Activated CD8-positive, alpha-beta T cell treated with anti-CD3 and anti-CD28 coated beads, Interleukin-2, amount 10 ng/mL, durations not matched to agents 7 days and 5 days (primary cell): ENCODE results near the gene PPFIA1. TPM values are rescaled to one million over a fixed set of nuclear protein-coding genes. Genes with fewer than 3 reads are reported as not detected.
"Not testable (repeated sequence)": the region's sequence is repeated elsewhere in the genome, so short reads cannot be mapped to it uniquely, and the experiment has no call there.

Experiments
- ATAC-seq: fragments of 150-1000 bp; cut with Tn5 transposase; one replicate; pipeline ENCODE4 v1.10.0; 2021; ENCODE audit warnings: moderate library complexity
- CTCF ChIA-PET: fragments of 350-600 bp; sonication (Branson Sonifier 250); formaldehyde crosslinking; loops from one replicate; lab custom pipeline; 2021; ENCODE audit warnings: antibody characterized with exemption; lab: Charles Lee
- POLR2A ChIA-PET: fragments of 350-600 bp; sonication (Branson Sonifier 250); formaldehyde crosslinking; loops from one replicate; lab custom pipeline; 2021; ENCODE audit warnings: antibody characterized with exemption; lab: Charles Lee
- DNase-seq: peaks from one replicate; pipeline ENCODE4 v3.0.0-alpha.2; 2020
- H3K27ac Mint-ChIP-seq: one replicate; pipeline ENCODE4 v1.8.0; 2021; ENCODE audit warnings: mild to moderate bottlenecking, mixed read lengths
- H3K27me3 Mint-ChIP-seq: one replicate; pipeline ENCODE4 v1.8.0; 2021; ENCODE audit warnings: low read depth, mixed read lengths
- H3K36me3 Mint-ChIP-seq: one replicate; pipeline ENCODE4 v1.8.0; 2021; ENCODE audit warnings: low read depth, mixed read lengths
- H3K4me1 Mint-ChIP-seq: one replicate; pipeline ENCODE4 v1.8.0; 2021; ENCODE audit warnings: low read depth, mixed read lengths
- H3K4me3 Mint-ChIP-seq: one replicate; pipeline ENCODE4 v1.8.0; 2021; ENCODE audit warnings: mild to moderate bottlenecking, mixed read lengths
- H3K9me3 Mint-ChIP-seq: one replicate; pipeline ENCODE4 v1.8.0; 2022; ENCODE audit warnings: mixed read lengths; ENCODE audit not compliant: insufficient read depth
- total RNA-seq, 2 experiments: library from RNA; stranded (reverse); gene quantifications; one replicate each; pipeline ENCODE4 v1.2.3, GENCODE V29; 2021

Gene PPFIA1
- total RNA-seq, 2 experiments from 2014 or later, result 25.3 to 25.7 TPM

GRCh38 chr11:70405679-70406395, 135.3 kb downstream of the PPFIA1 start:
- CTCF ChIA-PET, result no interaction called here
- POLR2A ChIA-PET, result no interaction called here
- no peaks in the 10 kb centered on the region for H3K9me3 Mint-ChIP-seq
- peaks cover 55% of the 10 kb centered on the region for H3K27me3 Mint-ChIP-seq
- H3K4me1 Mint-ChIP-seq, result peaks cover 26% of the 10 kb centered on the region
- no peak for DNase-seq
- no peak overlapping the region for H3K4me3 Mint-ChIP-seq
- no peak for ATAC-seq
- H3K36me3 Mint-ChIP-seq, result no peaks in the 10 kb centered on the region
- H3K27ac Mint-ChIP-seq, result no peak overlapping the region

- no peaks in the 10 kb centered on the region for H3K36me3 Mint-ChIP-seq
- CTCF ChIA-PET, result no interaction called here
- POLR2A ChIA-PET, result no interaction called here
- no peak overlapping the region for H3K4me3 Mint-ChIP-seq
- H3K4me1 Mint-ChIP-seq, result peaks cover 25% of the 10 kb centered on the region
- peaks cover 51% of the 10 kb centered on the region for H3K27me3 Mint-ChIP-seq
- no peak for DNase-seq
- no peak overlapping the region for H3K27ac Mint-ChIP-seq
- no peak for ATAC-seq
- no peaks in the 10 kb centered on the region for H3K9me3 Mint-ChIP-seq
Observed at GRCh38 chr11:70407121-70407520, 136.6 kb downstream of the PPFIA1 start.

DNA sequence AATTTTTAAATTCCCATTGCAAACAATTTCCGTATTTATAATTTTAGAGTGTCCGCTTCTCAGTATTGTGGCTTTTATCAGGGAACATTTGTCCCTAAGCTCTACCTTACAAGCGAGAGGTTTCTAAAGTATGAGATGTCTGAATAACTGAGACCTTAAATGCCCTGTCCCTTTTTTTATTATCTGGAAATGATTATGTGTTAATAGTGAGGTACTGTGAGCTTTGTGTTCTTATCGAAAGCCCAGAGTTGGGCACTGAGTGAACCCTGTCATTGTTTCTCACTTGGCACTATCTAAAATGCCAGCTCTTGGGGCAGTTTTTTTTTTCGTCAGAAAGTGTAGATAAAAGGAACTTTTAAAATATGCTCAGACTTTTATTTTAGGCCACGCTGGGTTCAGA, 137.3 kb downstream of the PPFIA1 start:
- DNase-seq, result no peak
- H3K4me1 Mint-ChIP-seq, result peaks cover 19% of the 10 kb centered on the region
- ChIA-PET POLR2A (no interaction called here), CTCF (interaction anchor here (0.9 kb wide), 1 partner anchor 76 kb away, joined by 3 read pairs; no protein-coding TSS in a partner anchor)
- H3K27me3 Mint-ChIP-seq, result peaks cover 48% of the 10 kb centered on the region
- no peak for ATAC-seq
- H3K36me3 Mint-ChIP-seq, result no peaks in the 10 kb centered on the region
- H3K9me3 Mint-ChIP-seq, result no peaks in the 10 kb centered on the region
- no peak overlapping the region for H3K27ac Mint-ChIP-seq
- H3K4me3 Mint-ChIP-seq, result no peak overlapping the region

- POLR2A ChIA-PET, H3K9me3 Mint-ChIP-seq, H3K36me3 Mint-ChIP-seq, H3K27ac Mint-ChIP-seq, H3K4me3 Mint-ChIP-seq, ATAC-seq: not testable (repeated sequence)
- Mint-ChIP-seq H3K27me3 (peaks cover 47% of the 10 kb centered on the region), H3K4me1 (peaks cover 19% of the 10 kb centered on the region)
- peak; percentile 40 for DNase-seq
- CTCF ChIA-PET, result interaction anchor here (0.9 kb wide), 1 partner anchor 76 kb away, joined by 3 read pairs; no protein-coding TSS in a partner anchor
Observed at GRCh38 chr11:70408326-70408725, 137.8 kb downstream of the PPFIA1 start.

DNA sequence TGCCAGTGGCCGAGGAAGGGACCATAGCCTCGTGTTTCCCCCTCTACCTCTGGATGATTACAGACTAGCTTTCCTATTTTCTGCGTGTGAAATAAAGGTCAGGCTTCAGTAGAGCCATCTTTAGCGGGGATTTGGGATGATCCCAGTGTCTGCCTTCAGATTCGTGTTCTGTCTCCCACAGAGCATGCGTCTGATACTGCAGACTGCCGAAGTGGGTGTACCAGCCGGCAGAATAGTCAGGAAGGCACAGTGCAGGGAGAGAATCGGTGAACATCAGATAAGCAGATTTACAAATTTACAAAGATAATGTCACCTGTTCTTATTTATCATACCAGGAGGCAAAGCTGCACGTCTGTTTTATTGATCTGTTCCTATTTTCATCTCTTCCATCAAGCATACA, 138.9 kb downstream of the PPFIA1 start:
- POLR2A ChIA-PET, result no interaction called here

GRCh38 chr11:70409871-70410270, 139.4 kb downstream of the PPFIA1 start:
- ChIA-PET CTCF (no interaction called here), POLR2A (no interaction called here)
- ATAC-seq, result no peak
- H3K27ac Mint-ChIP-seq, result no peak overlapping the region
- peaks cover 42% of the 10 kb centered on the region for H3K27me3 Mint-ChIP-seq
- H3K4me3 Mint-ChIP-seq, result no peak overlapping the region
- peaks cover 19% of the 10 kb centered on the region for H3K4me1 Mint-ChIP-seq
- no peaks in the 10 kb centered on the region for H3K9me3 Mint-ChIP-seq
- no peak for DNase-seq
- no peaks in the 10 kb centered on the region for H3K36me3 Mint-ChIP-seq

More for the DNA sequence above, 138.9 kb downstream of the PPFIA1 start:
- H3K27ac Mint-ChIP-seq, result no peak overlapping the region
- peaks cover 19% of the 10 kb centered on the region for H3K4me1 Mint-ChIP-seq
- H3K27me3 Mint-ChIP-seq, result peaks cover 41% of the 10 kb centered on the region
- CTCF ChIA-PET, result no interaction called here
- DNase-seq (no peak), ATAC-seq (no peak)
- no peak overlapping the region for H3K4me3 Mint-ChIP-seq
- H3K9me3 Mint-ChIP-seq, result no peaks in the 10 kb centered on the region
- H3K36me3 Mint-ChIP-seq, result no peaks in the 10 kb centered on the region

DNA sequence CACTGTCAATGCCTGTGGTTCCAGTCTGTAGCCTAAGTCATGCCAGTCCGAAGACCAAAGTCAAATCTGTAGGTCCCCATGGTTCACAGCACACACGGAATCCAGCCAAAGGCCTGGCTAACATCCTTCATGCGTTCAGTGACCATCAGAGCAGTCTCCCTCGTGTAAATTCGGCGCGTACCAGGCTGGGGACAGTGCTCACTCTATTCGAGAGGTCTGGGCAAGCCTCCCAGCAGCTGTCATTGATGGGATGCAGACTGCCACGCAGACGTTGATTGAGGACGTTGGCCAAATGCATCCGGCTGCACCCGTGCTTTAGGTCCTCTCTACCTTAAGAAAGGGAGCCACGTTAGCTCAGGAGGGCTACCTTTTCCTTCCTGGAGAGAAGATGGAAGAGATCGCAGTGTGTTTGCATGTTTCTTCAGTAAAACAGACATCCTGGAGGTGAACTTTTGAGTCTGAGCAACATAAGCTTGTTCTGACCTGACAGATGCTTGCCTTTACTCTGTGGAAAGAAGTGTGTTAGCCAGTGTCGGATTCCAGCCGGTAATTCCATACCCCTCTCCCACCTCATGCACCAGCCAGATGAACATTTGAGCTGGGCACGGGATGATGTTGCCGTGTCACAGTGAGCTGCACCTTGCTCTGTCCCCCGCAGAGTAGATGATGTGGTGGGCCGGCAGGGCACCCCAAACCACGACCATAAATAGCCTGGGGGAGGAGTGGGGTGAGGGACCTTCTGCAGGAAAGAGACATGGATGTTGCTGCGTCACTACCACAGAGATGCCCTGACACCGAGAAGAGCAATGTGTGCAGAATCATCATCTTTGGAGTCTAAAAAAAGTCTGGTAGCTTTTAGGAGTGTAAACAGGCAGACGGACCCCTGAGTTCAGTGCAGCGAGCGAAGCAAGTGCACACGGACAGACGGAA, 140.1 kb downstream of the PPFIA1 start:
- no peak overlapping the region for H3K27ac Mint-ChIP-seq
- ATAC-seq, result no peak
- H3K4me1 Mint-ChIP-seq, result peaks cover 24% of the 10 kb centered on the region
- no peak for DNase-seq
- H3K9me3 Mint-ChIP-seq, result no peaks in the 10 kb centered on the region
- CTCF ChIA-PET, result no interaction called here
- H3K4me3 Mint-ChIP-seq, result no peak overlapping the region
- peaks cover 42% of the 10 kb centered on the region for H3K27me3 Mint-ChIP-seq
- POLR2A ChIA-PET, result no interaction called here
- no peaks in the 10 kb centered on the region for H3K36me3 Mint-ChIP-seq

DNA sequence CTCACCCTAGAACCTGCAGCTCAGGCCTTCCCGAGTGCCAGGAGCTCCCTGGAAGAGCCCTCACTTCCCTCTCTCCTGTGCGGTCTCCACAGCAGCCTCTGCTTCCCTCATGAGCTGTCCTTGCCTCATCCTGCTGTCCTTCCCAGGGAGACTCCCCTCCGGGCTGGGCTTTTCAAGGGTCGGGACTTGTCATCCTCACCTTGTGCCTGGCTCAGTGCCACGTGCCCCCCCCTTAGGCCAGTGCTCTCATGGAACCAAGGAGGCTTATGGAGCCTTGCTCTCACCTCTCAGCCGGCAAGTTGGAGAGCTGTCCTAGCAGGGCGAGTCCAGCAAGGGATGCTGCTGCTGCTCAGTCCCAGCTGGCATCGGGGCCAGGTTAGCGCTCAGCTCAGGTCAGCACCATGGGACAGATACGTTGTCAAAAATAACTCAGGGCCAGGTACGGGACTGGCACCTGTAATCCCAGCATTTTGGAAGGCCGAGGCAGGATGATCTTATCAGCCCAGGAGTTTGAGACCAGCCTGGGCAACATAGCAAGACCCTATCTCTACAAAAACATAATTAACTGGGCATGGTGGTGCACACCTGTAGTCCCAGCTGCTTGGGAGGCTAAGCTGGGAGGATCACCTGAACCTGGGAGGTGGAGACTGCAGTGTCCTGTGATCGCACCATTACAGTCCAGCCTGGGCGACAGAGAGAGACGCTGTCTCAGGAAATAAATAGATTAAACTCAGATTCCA, 141.4 kb downstream of the PPFIA1 start:
- DNase-seq, result no peak
- Mint-ChIP-seq H3K4me1 (peaks cover 30% of the 10 kb centered on the region), H3K36me3 (no peaks in the 10 kb centered on the region), H3K4me3 (no peak overlapping the region), H3K27me3 (peaks cover 46% of the 10 kb centered on the region), H3K27ac (no peak overlapping the region), H3K9me3 (no peaks in the 10 kb centered on the region)
- POLR2A ChIA-PET, result interaction anchor here (1.2 kb wide), 1 partner anchor 12 kb away, joined by 3 read pairs; no protein-coding TSS in a partner anchor
- CTCF ChIA-PET, result no interaction called here
- no peak for ATAC-seq

DNA sequence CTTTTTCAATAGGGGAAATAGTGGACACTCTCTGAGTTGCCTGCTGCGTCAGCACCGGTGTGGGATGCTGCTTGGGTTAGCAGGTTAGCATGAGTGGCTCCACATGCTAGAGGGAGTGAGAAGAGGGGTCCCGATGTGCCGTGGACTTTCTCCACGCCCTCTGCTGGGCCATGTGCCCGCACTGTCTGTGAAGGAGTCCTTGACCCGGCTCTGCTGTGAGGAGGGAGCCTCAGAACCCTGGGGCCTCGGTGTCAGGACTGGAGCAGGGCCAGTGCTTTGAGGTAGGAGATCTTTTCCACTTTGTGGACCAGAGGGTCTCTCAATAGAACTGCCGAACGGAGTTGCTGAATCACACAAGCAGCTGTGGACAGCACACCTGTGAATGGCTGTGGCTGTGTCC, 142.7 kb downstream of the PPFIA1 start:
- Mint-ChIP-seq H3K4me3 (no peak overlapping the region), H3K36me3 (no peaks in the 10 kb centered on the region), H3K27ac (no peak overlapping the region), H3K27me3 (peaks cover 40% of the 10 kb centered on the region), H3K4me1 (peaks cover 18% of the 10 kb centered on the region), H3K9me3 (no peaks in the 10 kb centered on the region)
- DNase-seq, result no peak
- POLR2A ChIA-PET, result no interaction called here
- CTCF ChIA-PET, result no interaction called here
- no peak for ATAC-seq

- no peak for ATAC-seq
- H3K27ac Mint-ChIP-seq, result no peak overlapping the region
- no peaks in the 10 kb centered on the region for H3K36me3 Mint-ChIP-seq
- peaks cover 36% of the 10 kb centered on the region for H3K27me3 Mint-ChIP-seq
- no peak overlapping the region for H3K4me3 Mint-ChIP-seq
- peaks cover 11% of the 10 kb centered on the region for H3K4me1 Mint-ChIP-seq
- POLR2A ChIA-PET, result no interaction called here
- no peak for DNase-seq
- no peaks in the 10 kb centered on the region for H3K9me3 Mint-ChIP-seq
- CTCF ChIA-PET, result no interaction called here
Observed at GRCh38 chr11:70414341-70415100, 144.0 kb downstream of the PPFIA1 start.

- Mint-ChIP-seq H3K4me1 (peaks cover 11% of the 10 kb centered on the region), H3K4me3 (no peak overlapping the region), H3K36me3 (no peaks in the 10 kb centered on the region), H3K27ac (no peak overlapping the region), H3K27me3 (peaks cover 32% of the 10 kb centered on the region), H3K9me3 (no peaks in the 10 kb centered on the region)
- DNase-seq (no peak), ATAC-seq (no peak)
- ChIA-PET CTCF (no interaction called here), POLR2A (no interaction called here)
Observed at GRCh38 chr11:70415191-70415590, 144.7 kb downstream of the PPFIA1 start.
